Bone marrow (tissue), 2 donors: ENCODE measurements around the gene GUCA2A.
A peak's percentile ranks its signal among the peaks of the same experiment; 100 is the strongest.

Experiments used
- DNase-seq, 2 donors: peaks; one replicate each; lab custom pipeline; 2025; lab: John Stamatoyannopoulos, UW

Gene GUCA2A

GRCh38 chr1:42176902-42177519, 12.5 kb upstream of the GUCA2A start:
- peak in 1 of 2 donors; percentile 20 for DNase-seq

GRCh38 chr1:42175314-42176054, 10.9 kb upstream of the GUCA2A start:
- DNase-seq = no peak

- no peak for DNase-seq
These were observed 9.6 kb upstream of the GUCA2A start for GRCh38 chr1:42173961-42174735.

GRCh38 chr1:42173155-42173933, 8.8 kb upstream of the GUCA2A start:
- peak; percentile 19 to 28 for DNase-seq

- DNase-seq = no peak
These were observed 8.0 kb upstream of the GUCA2A start for GRCh38 chr1:42172381-42173133.

- no peak for DNase-seq
These were observed 7.2 kb upstream of the GUCA2A start for GRCh38 chr1:42171679-42172266.

- DNase-seq = no peak
These were observed 6.5 kb upstream of the GUCA2A start for GRCh38 chr1:42170779-42171621.

GRCh38 chr1:42168763-42169162, 4.2 kb upstream of the GUCA2A start:
- DNase-seq = no peak

GRCh38 chr1:42168391-42168670, 3.8 kb upstream of the GUCA2A start:
- DNase-seq = no peak

GRCh38 chr1:42167611-42168390, 3.3 kb upstream of the GUCA2A start:
- no peak for DNase-seq

- DNase-seq = no peak
These were observed 1.1 kb upstream of the GUCA2A start for GRCh38 chr1:42165511-42166210.

- no peak for DNase-seq
These were observed 725 bp downstream of the GUCA2A start for GRCh38 chr1:42163536-42164503.

GRCh38 chr1:42163114-42163513, 1.4 kb downstream of the GUCA2A start:
- no peak for DNase-seq

GRCh38 chr1:42162181-42162580, 2.4 kb downstream of the GUCA2A start:
- DNase-seq = no peak

GRCh38 chr1:42158189-42158588, 6.4 kb downstream of the GUCA2A start:
- no peak for DNase-seq

- DNase-seq = no peak
These were observed 6.9 kb downstream of the GUCA2A start for GRCh38 chr1:42157667-42158066.

- no peak for DNase-seq
These were observed 9.2 kb downstream of the GUCA2A start for GRCh38 chr1:42155362-42155761.

- DNase-seq = no peak
These were observed 9.9 kb downstream of the GUCA2A start for GRCh38 chr1:42154685-42155084.
